Measurements from ENCODE around the gene CREB5.

- no peak for TF ChIP-seq POLR2A (IDR thresholded peaks at IDR 0.05)
- no peak for TF ChIP-seq CTCF (IDR thresholded peaks at IDR 0.05)
These were observed 380.5 kb downstream of the CREB5 start for GRCh38 chr7:28792858-28793257.
